SK-N-DZ (cell line): ENCODE measurements around the gene MED20. TPM values are rescaled to one million over a fixed set of nuclear protein-coding genes. Genes with fewer than 3 reads are reported as not detected.
"Not testable (repeated sequence)": the region's sequence is repeated elsewhere in the genome, so short reads cannot be mapped to it uniquely, and the experiment has no call there.

Source experiments
- DNase-seq: peaks from one replicate; pipeline ENCODE4 v3.0.0-alpha.2; 2015; ENCODE audit warnings: low spot score
- polyA plus RNA-seq, 2 experiments: library from polyadenylated mRNA; depleted of rRNA; stranded (reverse); fragments of >200 nt; gene quantifications; 2 replicates each; pipeline ENCODE4 v1.2.3, GENCODE V29; 2014

The MED20 gene
- polyA plus RNA-seq (2014; cell fraction: cytosol; rRNA removed), result 39.9 and 40.5 TPM in 2 replicates
- polyA plus RNA-seq (2014; cell fraction: nucleus; rRNA removed), result 13.4 and 20.6 TPM in 2 replicates

- DNase-seq, result peak; percentile 93
These were observed at the start of gene MED20, which contains the start of gene BYSL for GRCh38 chr6:41920921-41921711. Gene MED20, minus strand, starts transcription at chr6:41921139. Its CDS starts 121 bp downstream, at chr6:41921018. Gene BYSL, plus strand, starts transcription at chr6:41921499. Its CDS starts 64 bp downstream, at chr6:41921563.

GRCh38 chr6:41970436-41970846 is 49.5 kb upstream of the MED20 start:
- no peak for DNase-seq

- DNase-seq, result no peak
These were observed 46.7 kb upstream of the MED20 start for GRCh38 chr6:41967312-41968287.

GRCh38 chr6:41966961-41967311 is 46.0 kb upstream of the MED20 start:
- DNase-seq, result no peak

- no peak for DNase-seq
These were observed 45.4 kb upstream of the MED20 start for GRCh38 chr6:41966214-41966920.

- no peak for DNase-seq
These were observed 44.7 kb upstream of the MED20 start for GRCh38 chr6:41965429-41966213.

GRCh38 chr6:41964201-41964887 is 43.4 kb upstream of the MED20 start:
- DNase-seq, result no peak

GRCh38 chr6:41963371-41963770 is 42.4 kb upstream of the MED20 start:
- DNase-seq, result no peak

- no peak for DNase-seq
These were observed 39.1 kb upstream of the MED20 start for GRCh38 chr6:41960028-41960427.

- DNase-seq, result no peak
These were observed 37.3 kb upstream of the MED20 start for GRCh38 chr6:41958022-41958856.

- peak; percentile 57 for DNase-seq
These were observed 36.2 kb upstream of the MED20 start for GRCh38 chr6:41957117-41957516.

- no peak for DNase-seq
These were observed 34.5 kb upstream of the MED20 start for GRCh38 chr6:41955412-41955811.

GRCh38 chr6:41954668-41955067 is 33.7 kb upstream of the MED20 start:
- no peak for DNase-seq

GRCh38 chr6:41947581-41948220 is 26.8 kb upstream of the MED20 start:
- no peak for DNase-seq

- no peak for DNase-seq
These were observed 22.5 kb upstream of the MED20 start for GRCh38 chr6:41943456-41943855.

GRCh38 chr6:41942882-41943281 is 21.9 kb upstream of the MED20 start:
- DNase-seq, result not testable (repeated sequence)

GRCh38 chr6:41942067-41942851 is 21.3 kb upstream of the MED20 start:
- DNase-seq, result no peak
